SK-N-SH treated with all-trans-retinoic acid at 6 μM for 48 hours (cell line): Measurements from ENCODE around the gene CD300A.

Experiments used
- CREB5 ChIP-seq: fragments of 250-450 bp; sonication (Bioruptor Pico); IDR thresholded peaks from 2 replicates; pipeline ENCODE4 v1.5.1; 2020; ENCODE audit warnings: low read depth, mild to moderate bottlenecking, moderate library complexity
- PATZ1 ChIP-seq: fragments of 250-450 bp; sonication (Bioruptor Pico); IDR thresholded peaks from 2 replicates; pipeline ENCODE4 v1.8.0; 2020; ENCODE audit warnings: mild to moderate bottlenecking, moderate library complexity, borderline replicate concordance
- POU6F1 ChIP-seq: fragments of 250-450 bp; sonication (Bioruptor Pico); IDR thresholded peaks from 2 replicates; pipeline ENCODE4 v1.8.0; 2021; ENCODE audit warnings: low read depth, mild to moderate bottlenecking, moderate library complexity, borderline replicate concordance
- PPARA ChIP-seq: fragments of 250-450 bp; sonication (Bioruptor Pico); IDR thresholded peaks from 2 replicates; pipeline ENCODE4 v1.5.0; 2020; ENCODE audit warnings: mild to moderate bottlenecking, borderline replicate concordance
- RARB ChIP-seq: fragments of 250-450 bp; sonication (Bioruptor Pico); IDR thresholded peaks from 2 replicates; pipeline ENCODE4 v1.8.0; 2021; ENCODE audit warnings: mild to moderate bottlenecking, moderate library complexity
- SNAI2 ChIP-seq: fragments of 250-450 bp; sonication (Bioruptor Pico); IDR thresholded peaks from 2 replicates; pipeline ENCODE4 v1.5.0; 2020; ENCODE audit warnings: mild to moderate bottlenecking, moderate library complexity
- ZFP3 ChIP-seq: fragments of 250-450 bp; sonication (Bioruptor Pico); IDR thresholded peaks from 2 replicates; pipeline ENCODE4 v1.5.0; 2020; ENCODE audit warnings: mild to moderate bottlenecking, moderate library complexity

GRCh38 chr17:74526681-74527080, 60.2 kb downstream of the CD300A start:
- TF ChIP-seq RARB (CRISPR knock-in tag) (no peak), SNAI2 (CRISPR knock-in tag) (no peak), PATZ1 (no peak), CREB5 (CRISPR knock-in tag) (no peak), POU6F1 (CRISPR knock-in tag) (no peak), ZFP3 (CRISPR knock-in tag) (no peak), PPARA (no peak)
